Progenitor cell of endocrine pancreas (in vitro differentiated cells): ENCODE measurements around the gene MGAT5. TPM values are rescaled to one million over a fixed set of nuclear protein-coding genes. Genes with fewer than 3 reads are reported as not detected.

Source experiments
- DNase-seq: peaks from one replicate; pipeline ENCODE4 v3.0.0; 2021; ENCODE audit warnings: low spot score; ENCODE audit not compliant: unreplicated experiment
- H3K27ac Mint-ChIP-seq: 2 replicates; pipeline ENCODE4 v1.8.0; 2021; ENCODE audit warnings: mild to moderate bottlenecking, moderate library complexity, mixed read lengths
- H3K27me3 Mint-ChIP-seq: 2 replicates; pipeline ENCODE4 v1.8.0; 2021; ENCODE audit warnings: mixed read lengths
- H3K36me3 Mint-ChIP-seq: 2 replicates; pipeline ENCODE4 v1.8.0; 2022; ENCODE audit warnings: mixed read lengths; ENCODE audit not compliant: insufficient read depth
- H3K4me1 Mint-ChIP-seq: 2 replicates; pipeline ENCODE4 v1.8.0; 2021; ENCODE audit warnings: low read depth, mixed read lengths
- H3K4me3 Mint-ChIP-seq: 2 replicates; pipeline ENCODE4 v1.8.0; 2021; ENCODE audit warnings: low read depth, mild to moderate bottlenecking, moderate library complexity, mixed read lengths
- H3K9me3 Mint-ChIP-seq: 2 replicates; pipeline ENCODE4 v1.8.0; 2021; ENCODE audit warnings: low read depth, mixed read lengths
- CTCF ChIP-seq: fragments of 200-600 bp; sonication (generic); IDR thresholded peaks from one replicate; pipeline ENCODE4 v1.5.0; 2021; ENCODE audit warnings: antibody characterized with exemption, mild to moderate bottlenecking; ENCODE audit not compliant: unreplicated experiment
- total RNA-seq: library from RNA; stranded (reverse); gene quantifications from 2 replicates; pipeline ENCODE4 v1.2.1, GENCODE V29; 2021

MGAT5 gene
- total RNA-seq, 1 donor from 2014 or later, result 110 TPM

GRCh38 chr2:134324430-134324829 lies 70.6 kb downstream of the MGAT5 start:
- H3K27ac Mint-ChIP-seq, result no peak overlapping the region
- no peak for TF ChIP-seq CTCF
- H3K4me1 Mint-ChIP-seq, result peaks cover 10% of the 10 kb centered on the region
- DNase-seq, result no peak
- H3K36me3 Mint-ChIP-seq, result peaks cover 18% of the 10 kb centered on the region
- H3K27me3 Mint-ChIP-seq, result no peaks in the 10 kb centered on the region
- no peaks in the 10 kb centered on the region for H3K9me3 Mint-ChIP-seq
- H3K4me3 Mint-ChIP-seq, result no peak overlapping the region

- peaks cover 10% of the 10 kb centered on the region for H3K4me1 Mint-ChIP-seq
- H3K9me3 Mint-ChIP-seq, result no peaks in the 10 kb centered on the region
- no peak for DNase-seq
- H3K27me3 Mint-ChIP-seq, result no peaks in the 10 kb centered on the region
- no peak overlapping the region for H3K27ac Mint-ChIP-seq
- no peak overlapping the region for H3K4me3 Mint-ChIP-seq
- peaks cover 20% of the 10 kb centered on the region for H3K36me3 Mint-ChIP-seq
- TF ChIP-seq CTCF, result no peak
These were observed 71.1 kb downstream of the MGAT5 start for GRCh38 chr2:134324947-134325346.

GRCh38 chr2:134325696-134326095 lies 71.8 kb downstream of the MGAT5 start:
- no peak for DNase-seq
- Mint-ChIP-seq H3K9me3 (no peaks in the 10 kb centered on the region), H3K4me1 (peaks cover 10% of the 10 kb centered on the region), H3K4me3 (no peak overlapping the region), H3K27ac (no peak overlapping the region), H3K36me3 (peaks cover 20% of the 10 kb centered on the region), H3K27me3 (no peaks in the 10 kb centered on the region)
- no peak for TF ChIP-seq CTCF

GRCh38 chr2:134327367-134327766 lies 73.5 kb downstream of the MGAT5 start:
- H3K4me1 Mint-ChIP-seq, result peaks cover 10% of the 10 kb centered on the region
- no peak overlapping the region for H3K27ac Mint-ChIP-seq
- no peak for TF ChIP-seq CTCF
- peaks cover 8% of the 10 kb centered on the region for H3K9me3 Mint-ChIP-seq
- DNase-seq, result no peak
- no peaks in the 10 kb centered on the region for H3K27me3 Mint-ChIP-seq
- H3K4me3 Mint-ChIP-seq, result no peak overlapping the region
- peaks cover 19% of the 10 kb centered on the region for H3K36me3 Mint-ChIP-seq

- peaks cover 8% of the 10 kb centered on the region for H3K9me3 Mint-ChIP-seq
- H3K27ac Mint-ChIP-seq, result no peak overlapping the region
- no peaks in the 10 kb centered on the region for H3K27me3 Mint-ChIP-seq
- H3K4me1 Mint-ChIP-seq, result peaks cover 13% of the 10 kb centered on the region
- TF ChIP-seq CTCF, result no peak
- H3K4me3 Mint-ChIP-seq, result no peak overlapping the region
- H3K36me3 Mint-ChIP-seq, result peaks cover 15% of the 10 kb centered on the region
- no peak for DNase-seq
These were observed 77.2 kb downstream of the MGAT5 start for GRCh38 chr2:134331081-134331480.
